Fibroblast of lung (primary cell): Measurements from ENCODE around the gene TAB2.

Experiments used
- CTCF ChIP-seq, 2 donors: IDR thresholded peaks in 1 of 2; conservative IDR thresholded peaks in 1 of 2; 1 replicate in 1 of 2; 2 replicates in 1 of 2; pipeline ENCODE4 v1.5.1; 2011 to 2012; ENCODE audit warnings: low read length in 2 of 2, control low read depth in 1 of 2, inconsistent platforms in 1 of 2, low read depth in 1 of 2, mild to moderate bottlenecking in 1 of 2
- EZH2 ChIP-seq: IDR thresholded peaks from 2 replicates; pipeline ENCODE4 v1.5.1; 2012; ENCODE audit warnings: low read length, control low read depth, mild to moderate bottlenecking; ENCODE audit errors: missing control alignments

- no peak for TF ChIP-seq CTCF (conservative IDR thresholded peaks at IDR 0.05 in 1 of 2, IDR thresholded peaks at IDR 0.05 in 1 of 2; ENCODE audit: low read depth in 1 of 2, low read length in 2 of 2)
- no peak for TF ChIP-seq EZH2
Observed at GRCh38 chr6:149449831-149450678, 132.5 kb downstream of the TAB2 start.
